PC-3 (cell line): ENCODE data around the gene ARVCF.

ENCODE experiments used
- CTCF ChIP-seq: fragments of 300-600 bp; sonication (generic); conservative IDR thresholded peaks from 2 replicates; pipeline ENCODE4 v1.5.1; 2017; ENCODE audit warnings: antibody characterized with exemption, low read depth, mild to moderate bottlenecking, low read length
- EZH2 ChIP-seq: fragments of 300-600 bp; sonication (generic); IDR thresholded peaks from one replicate; pipeline ENCODE4 v1.6.1; 2017; ENCODE audit warnings: antibody characterized with exemption, mild to moderate bottlenecking, low read length; ENCODE audit not compliant: unreplicated experiment

- no peak for TF ChIP-seq CTCF
- TF ChIP-seq EZH2 = no peak
Observed at GRCh38 chr22:19998232-19998951, 18.2 kb downstream of the ARVCF start.
